Fibroblast of lung (primary cell): Measurements from ENCODE around the gene HUS1B. TPM values are rescaled to one million over a fixed set of nuclear protein-coding genes. Genes with fewer than 3 reads are reported as not detected.

ENCODE experiments used
- DNase-seq, 2 donors: peaks; one replicate each; pipeline versions ENCODE4 v3.0.0 to v3.0.0-alpha.2; 2010; ENCODE audit warnings: low read depth in 2 of 2
- H2AFZ ChIP-seq: 2 replicates; pipeline ENCODE4 v1.5.1; 2012; ENCODE audit warnings: low read length, control low read depth, inconsistent platforms
- H3K27ac ChIP-seq: 2 replicates; pipeline ENCODE4 v1.5.1; 2011; ENCODE audit warnings: low read length, control low read depth; ENCODE audit not compliant: insufficient read depth
- H3K27me3 ChIP-seq: 2 replicates; pipeline ENCODE4 v1.5.1; 2011; ENCODE audit warnings: mild to moderate bottlenecking, low read length; ENCODE audit not compliant: control insufficient read depth, insufficient read depth
- H3K36me3 ChIP-seq: 2 replicates; pipeline ENCODE4 v1.5.1; 2011; ENCODE audit warnings: low read length; ENCODE audit not compliant: control insufficient read depth, insufficient read depth
- H3K4me1 ChIP-seq: 2 replicates; pipeline ENCODE4 v1.5.1; 2011; ENCODE audit warnings: low read length; ENCODE audit not compliant: control insufficient read depth, insufficient read depth; ENCODE audit errors: extremely low read depth
- H3K4me2 ChIP-seq: 2 replicates; pipeline ENCODE4 v1.5.1; 2011; ENCODE audit warnings: low read length, control low read depth; ENCODE audit not compliant: insufficient read depth; ENCODE audit errors: extremely low read depth
- H3K4me3 ChIP-seq, 4 experiments: fragments of 200-600 bp in 1 of 4; sonication (generic) in 1 of 4; replicated peaks in 1 of 4; 2 replicates each; pipeline ENCODE4 v1.5.1; 2011 to 2016; ENCODE audit warnings: low read length in 4 of 4, low read depth in 3 of 4, mild to moderate bottlenecking in 3 of 4, control low read depth in 2 of 4, inconsistent platforms in 1 of 4, mixed read lengths in 1 of 4; ENCODE audit not compliant: insufficient read depth in 1 of 4; ENCODE audit errors: control extremely low read depth in 1 of 4
- H3K79me2 ChIP-seq: 2 replicates; pipeline ENCODE4 v1.5.1; 2012; ENCODE audit warnings: mild to moderate bottlenecking, low read length, inconsistent platforms; ENCODE audit not compliant: control insufficient read depth, insufficient read depth
- H3K9ac ChIP-seq: 2 replicates; pipeline ENCODE4 v1.5.1; 2011; ENCODE audit warnings: mild to moderate bottlenecking, low read length, control low read depth; ENCODE audit not compliant: insufficient read depth
- H3K9me3 ChIP-seq: 2 replicates; pipeline ENCODE4 v1.5.1; 2012; ENCODE audit warnings: low read depth, low read length; ENCODE audit not compliant: control insufficient read depth, insufficient read depth
- H4K20me1 ChIP-seq: 2 replicates; pipeline ENCODE4 v1.5.1; 2011; ENCODE audit warnings: low read length; ENCODE audit not compliant: control insufficient read depth, insufficient read depth; ENCODE audit errors: extremely low read depth
- CTCF ChIP-seq, 2 donors: IDR thresholded peaks in 1 of 2; conservative IDR thresholded peaks in 1 of 2; 1 replicate in 1 of 2; 2 replicates in 1 of 2; pipeline ENCODE4 v1.5.1; 2011 to 2012; ENCODE audit warnings: low read length in 2 of 2, control low read depth in 1 of 2, inconsistent platforms in 1 of 2, low read depth in 1 of 2, mild to moderate bottlenecking in 1 of 2
- EZH2 ChIP-seq: IDR thresholded peaks from 2 replicates; pipeline ENCODE4 v1.5.1; 2012; ENCODE audit warnings: low read length, control low read depth, mild to moderate bottlenecking; ENCODE audit errors: missing control alignments
- polyA plus RNA-seq, 2 donors: library from polyadenylated mRNA; depleted of rRNA in 1 of 2; stranded (reverse) in 1 of 2; unstranded in 1 of 2; fragments of >200 nt; gene quantifications; 2 replicates each; pipeline ENCODE4 v1.2.1, GENCODE V29; 2011 to 2012; ENCODE audit warnings: missing spikeins in 1 of 2
- total RNA-seq: library from RNA; depleted of rRNA; stranded (reverse); fragments of >200 nt; gene quantifications from 2 replicates; pipeline ENCODE4 v1.2.1, GENCODE V29; 2014

HUS1B gene
- total and polyA plus RNA-seq, 2 donors (not counting 1 experiment from before 2014, with no cell fraction given), result 0.08 to 1.2 TPM

- no peaks in the 10 kb centered on the region for H3K27me3 ChIP-seq
- no peak for TF ChIP-seq EZH2
- no peak for TF ChIP-seq CTCF (conservative IDR thresholded peaks at IDR 0.05 in 1 of 2, IDR thresholded peaks at IDR 0.05 in 1 of 2; ENCODE audit: low read depth in 1 of 2, low read length in 2 of 2)
- peaks cover 50% of the 10 kb centered on the region for H3K79me2 ChIP-seq
- H3K4me2 ChIP-seq, result no peak overlapping the region
- H3K9ac ChIP-seq, result no peak overlapping the region
- H3K36me3 ChIP-seq, result no peaks in the 10 kb centered on the region
- H3K9me3 ChIP-seq, result no peaks in the 10 kb centered on the region
- no peak overlapping the region for H3K27ac ChIP-seq
- peaks cover 6% of the 10 kb centered on the region for H3K4me1 ChIP-seq
- H4K20me1 ChIP-seq, result no peaks in the 10 kb centered on the region
- DNase-seq, result no peak
- H3K4me3 ChIP-seq, result no peak overlapping the region
- no peak overlapping the region for H2AFZ ChIP-seq
Measured at GRCh38 chr6:689223-689622, 32.3 kb upstream of the HUS1B start.

- no peak overlapping the region for H3K4me2 ChIP-seq
- peaks cover 13% of the 10 kb centered on the region for H3K4me1 ChIP-seq
- H3K27me3 ChIP-seq, result no peaks in the 10 kb centered on the region
- H2AFZ ChIP-seq, result no peak overlapping the region
- H3K79me2 ChIP-seq, result peaks cover 50% of the 10 kb centered on the region
- H3K9me3 ChIP-seq, result no peaks in the 10 kb centered on the region
- peak in 1 of 2 donors; percentile 48 for DNase-seq
- no peak overlapping the region for H3K27ac ChIP-seq
- TF ChIP-seq EZH2 (no peak), CTCF (conservative IDR thresholded peaks at IDR 0.05 in 1 of 2, IDR thresholded peaks at IDR 0.05 in 1 of 2; ENCODE audit: low read depth in 1 of 2, low read length in 2 of 2) (peak in 1 of 2 donors; percentile 36)
- H3K36me3 ChIP-seq, result no peaks in the 10 kb centered on the region
- H3K9ac ChIP-seq, result no peak overlapping the region
- no peaks in the 10 kb centered on the region for H4K20me1 ChIP-seq
- no peak overlapping the region for H3K4me3 ChIP-seq
Measured at GRCh38 chr6:686497-686896, 29.6 kb upstream of the HUS1B start.

GRCh38 chr6:684831-685636, 28.1 kb upstream of the HUS1B start:
- H3K36me3 ChIP-seq, result no peaks in the 10 kb centered on the region
- H3K4me3 ChIP-seq, result no peak overlapping the region
- H3K9ac ChIP-seq, result no peak overlapping the region
- H3K9me3 ChIP-seq, result no peaks in the 10 kb centered on the region
- H3K27me3 ChIP-seq, result no peaks in the 10 kb centered on the region
- peak; percentile 63 to 77 for DNase-seq
- peaks cover 18% of the 10 kb centered on the region for H3K4me1 ChIP-seq
- H4K20me1 ChIP-seq, result peaks cover 2% of the 10 kb centered on the region
- peak overlapping the region; percentile 73 for H3K4me2 ChIP-seq
- H3K27ac ChIP-seq, result peak overlapping the region; percentile 49
- TF ChIP-seq EZH2 (no peak), CTCF (conservative IDR thresholded peaks at IDR 0.05 in 1 of 2, IDR thresholded peaks at IDR 0.05 in 1 of 2; ENCODE audit: low read depth in 1 of 2, low read length in 2 of 2) (no peak)
- H2AFZ ChIP-seq, result no peak overlapping the region
- H3K79me2 ChIP-seq, result peaks cover 48% of the 10 kb centered on the region
